Uterus (tissue), 4 donors: ENCODE results near the gene PPP3R1. TPM values are rescaled to one million over a fixed set of nuclear protein-coding genes. Genes with fewer than 3 reads are reported as not detected.
A peak's percentile ranks its signal among the peaks of the same experiment; 100 is the strongest.

Experiments
- DNase-seq, 2 donors: peaks; one replicate each; pipeline ENCODE4 v3.0.0-alpha.2; 2019 to 2020
- H3K27ac ChIP-seq, 2 donors: fragments of 200-600 bp; sonication (generic); 1 replicate in 1 of 2; 2 replicates in 1 of 2; pipeline ENCODE4 v1.5.1; 2016 to 2018
- H3K27me3 ChIP-seq, 2 donors: fragments of 200-600 bp; sonication (generic); one replicate each; pipeline ENCODE4 v1.5.1; 2018 to 2019; ENCODE audit warnings: control low read depth in 1 of 2
- H3K36me3 ChIP-seq, 2 donors: fragments of 200-600 bp; sonication (generic); one replicate each; pipeline ENCODE4 v1.5.1; 2019; ENCODE audit warnings: control low read depth in 1 of 2
- H3K4me1 ChIP-seq, 2 donors: fragments of 200-600 bp; sonication (generic); one replicate each; pipeline ENCODE4 v1.5.1; 2018 to 2019; ENCODE audit warnings: control low read depth in 1 of 2
- H3K4me3 ChIP-seq, 2 donors: fragments of 200-600 bp; sonication (generic); 1 replicate in 1 of 2; 2 replicates in 1 of 2; pipeline ENCODE4 v1.5.1; 2018 to 2019; ENCODE audit warnings: mild to moderate bottlenecking in 1 of 2
- H3K9me3 ChIP-seq, 2 donors: fragments of 200-600 bp; sonication (generic); one replicate each; pipeline ENCODE4 v1.5.1; 2019; ENCODE audit warnings: control low read depth in 1 of 2
- POLR2A ChIP-seq, 2 donors: fragments of 450-650 bp; IDR thresholded peaks; one replicate each; pipeline ENCODE4 v1.6.1; 2016; ENCODE audit warnings: antibody characterized with exemption in 2 of 2, mild to moderate bottlenecking in 1 of 2, moderate library complexity in 1 of 2
- intact Hi-C: fragments of 100-400 bp; cut with DNase I; formaldehyde crosslinking; loops from one replicate; pipeline ENCODE4 v1.15.1; 2023; ENCODE audit warnings: low total_unique reads
- total RNA-seq, 4 donors: library from RNA; depleted of rRNA in 3 of 4; stranded (reverse); fragments of >200 nt in 3 of 4; gene quantifications; one replicate each; pipeline versions ENCODE4 v1.1.0 to v1.2.4, GENCODE V29; 2014 to 2023
- TF ChIP-seq, protein P1 (sequence below), 4 experiments: fragments of 200-600 bp in 2 of 4; fragments of 450-650 bp in 2 of 4; sonication (generic) in 2 of 4; IDR thresholded peaks; one replicate each; pipeline ENCODE4 v1.5.1; 2016 to 2019; ENCODE audit warnings: antibody characterized with exemption in 4 of 4, mild to moderate bottlenecking in 2 of 4, moderate library complexity in 1 of 4
- donor health status: DM: yes; HTN: yes; CAD: no.

The PPP3R1 gene
- total RNA-seq, 4 donors from 2014 or later, result 9.7 to 67.9 (median 56.0) TPM

DNA sequence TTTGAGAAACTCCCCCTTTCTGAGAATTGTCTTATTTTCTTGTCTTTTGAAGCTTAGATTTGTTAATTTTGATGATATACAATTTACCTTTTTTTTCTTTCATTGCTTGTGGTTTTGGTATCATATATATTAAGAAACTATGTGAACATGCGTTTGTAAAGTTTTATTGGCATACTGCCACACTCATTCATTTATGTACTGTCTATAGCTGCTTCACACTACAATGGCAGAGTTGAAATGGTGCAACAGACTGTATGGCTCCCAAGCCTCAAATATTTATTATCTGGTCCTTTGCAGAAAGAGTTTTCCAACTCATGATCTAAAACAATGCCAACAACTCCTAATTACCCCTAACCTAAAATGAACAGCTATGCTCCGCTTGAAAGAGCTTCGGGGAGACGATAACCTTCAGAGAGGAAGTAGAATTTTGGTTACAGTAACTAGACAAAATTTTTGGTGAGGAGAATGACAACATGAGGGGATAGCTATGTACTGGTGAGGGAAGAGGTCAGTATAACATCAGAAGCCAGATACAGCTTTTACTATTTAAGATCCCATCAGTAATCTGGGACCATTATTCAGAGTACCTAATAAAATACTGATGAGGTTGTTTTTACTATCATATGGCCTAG is 16.1 kb downstream of the PPP3R1 start:
- intact Hi-C loops, result no loop called here
- Histone ChIP-seq H3K9me3 (no peaks in the 10 kb centered on the region), H3K27me3 (no peaks in the 10 kb centered on the region), H3K4me3 (no peak overlapping the region), H3K4me1 (peaks cover 0 to 12% of the 10 kb centered on the region in 2 donors), H3K36me3 (no peaks in the 10 kb centered on the region), H3K27ac (peak overlapping the region in 1 of 2 donors; percentile 26)
- no peak for DNase-seq
- TF ChIP-seq, protein P1, sequence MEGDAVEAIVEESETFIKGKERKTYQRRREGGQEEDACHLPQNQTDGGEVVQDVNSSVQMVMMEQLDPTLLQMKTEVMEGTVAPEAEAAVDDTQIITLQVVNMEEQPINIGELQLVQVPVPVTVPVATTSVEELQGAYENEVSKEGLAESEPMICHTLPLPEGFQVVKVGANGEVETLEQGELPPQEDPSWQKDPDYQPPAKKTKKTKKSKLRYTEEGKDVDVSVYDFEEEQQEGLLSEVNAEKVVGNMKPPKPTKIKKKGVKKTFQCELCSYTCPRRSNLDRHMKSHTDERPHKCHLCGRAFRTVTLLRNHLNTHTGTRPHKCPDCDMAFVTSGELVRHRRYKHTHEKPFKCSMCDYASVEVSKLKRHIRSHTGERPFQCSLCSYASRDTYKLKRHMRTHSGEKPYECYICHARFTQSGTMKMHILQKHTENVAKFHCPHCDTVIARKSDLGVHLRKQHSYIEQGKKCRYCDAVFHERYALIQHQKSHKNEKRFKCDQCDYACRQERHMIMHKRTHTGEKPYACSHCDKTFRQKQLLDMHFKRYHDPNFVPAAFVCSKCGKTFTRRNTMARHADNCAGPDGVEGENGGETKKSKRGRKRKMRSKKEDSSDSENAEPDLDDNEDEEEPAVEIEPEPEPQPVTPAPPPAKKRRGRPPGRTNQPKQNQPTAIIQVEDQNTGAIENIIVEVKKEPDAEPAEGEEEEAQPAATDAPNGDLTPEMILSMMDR (IDR thresholded peaks at IDR 0.05), result no peak
- no peak for TF ChIP-seq POLR2A (IDR thresholded peaks at IDR 0.05)

DNA sequence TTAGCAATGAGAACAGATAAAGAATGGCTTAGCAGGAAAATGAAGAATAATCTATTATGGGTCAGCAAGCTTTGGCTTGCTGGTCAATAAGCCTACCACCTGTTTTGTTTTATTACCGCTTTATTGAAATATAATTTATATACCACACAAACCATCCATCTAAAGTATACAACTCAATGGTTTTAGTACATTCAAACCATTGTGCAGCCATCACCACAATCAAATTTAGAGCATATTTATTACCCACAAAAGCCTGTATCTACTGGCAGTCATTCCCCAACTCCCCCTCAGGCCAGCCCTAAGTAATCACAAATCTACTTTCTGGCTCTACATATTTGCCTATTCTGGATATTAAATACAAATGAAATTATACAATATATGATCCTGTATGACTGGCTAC is 17.2 kb downstream of the PPP3R1 start:
- DNase-seq, result no peak
- TF ChIP-seq POLR2A (IDR thresholded peaks at IDR 0.05), result no peak
- TF ChIP-seq, protein P1 (IDR thresholded peaks at IDR 0.05), result no peak
- H3K9me3 ChIP-seq, result no peaks in the 10 kb centered on the region
- H3K36me3 ChIP-seq, result no peaks in the 10 kb centered on the region
- intact Hi-C loops, result no loop called here
- H3K4me1 ChIP-seq, result peaks cover 0 to 8% of the 10 kb centered on the region in 2 donors
- no peaks in the 10 kb centered on the region for H3K27me3 ChIP-seq
- H3K4me3 ChIP-seq, result no peak overlapping the region
- H3K27ac ChIP-seq, result no peak overlapping the region

DNA sequence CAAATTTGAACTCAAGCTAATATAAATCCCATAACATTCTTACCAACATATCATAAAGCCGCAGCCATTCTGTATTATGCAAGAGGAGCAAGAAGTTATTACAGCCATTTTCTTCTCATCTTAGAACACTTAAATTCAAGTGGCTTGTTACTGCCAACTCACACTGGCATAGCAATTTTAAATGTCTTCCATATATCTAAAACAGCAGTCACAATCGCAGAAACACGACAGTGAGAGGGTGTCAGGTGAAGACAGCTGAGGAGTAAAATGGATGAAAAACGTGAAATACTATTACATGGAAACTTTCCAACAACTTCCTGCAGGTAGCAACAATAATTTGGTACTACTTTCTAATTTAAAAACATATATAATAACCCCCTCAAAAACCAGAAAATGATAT is 17.9 kb downstream of the PPP3R1 start:
- Histone ChIP-seq H3K36me3 (no peaks in the 10 kb centered on the region), H3K27ac (no peak overlapping the region), H3K4me1 (peaks cover 0 to 8% of the 10 kb centered on the region in 2 donors), H3K27me3 (no peaks in the 10 kb centered on the region), H3K9me3 (no peaks in the 10 kb centered on the region), H3K4me3 (no peak overlapping the region)
- TF ChIP-seq, protein P1 (IDR thresholded peaks at IDR 0.05), result no peak
- no peak for TF ChIP-seq POLR2A (IDR thresholded peaks at IDR 0.05)
- no peak for DNase-seq
- intact Hi-C loops, result no loop called here

DNA sequence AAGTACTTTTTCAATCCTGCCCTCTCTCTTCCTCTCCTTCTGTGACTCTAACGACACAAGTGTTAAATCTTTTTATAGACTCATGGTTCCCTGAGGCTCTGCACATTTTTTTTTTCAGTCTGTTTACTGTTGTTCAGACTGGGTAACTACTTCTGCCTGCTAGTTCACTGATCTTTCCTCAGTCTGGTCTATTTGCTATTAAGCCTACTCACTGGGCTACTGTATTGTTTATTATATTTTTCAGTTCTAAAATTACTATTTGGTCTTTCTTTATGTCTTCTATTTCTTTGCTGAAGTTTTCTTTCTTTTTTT is 21.3 kb downstream of the PPP3R1 start:
- no peaks in the 10 kb centered on the region for H3K9me3 ChIP-seq
- H3K36me3 ChIP-seq, result no peaks in the 10 kb centered on the region
- no peak overlapping the region for H3K4me3 ChIP-seq
- H3K4me1 ChIP-seq, result no peaks in the 10 kb centered on the region
- intact Hi-C loops, result no loop called here
- no peak for DNase-seq
- no peak for TF ChIP-seq POLR2A (IDR thresholded peaks at IDR 0.05)
- no peaks in the 10 kb centered on the region for H3K27me3 ChIP-seq
- H3K27ac ChIP-seq, result peak overlapping the region in 1 of 2 donors; percentile 4

DNA sequence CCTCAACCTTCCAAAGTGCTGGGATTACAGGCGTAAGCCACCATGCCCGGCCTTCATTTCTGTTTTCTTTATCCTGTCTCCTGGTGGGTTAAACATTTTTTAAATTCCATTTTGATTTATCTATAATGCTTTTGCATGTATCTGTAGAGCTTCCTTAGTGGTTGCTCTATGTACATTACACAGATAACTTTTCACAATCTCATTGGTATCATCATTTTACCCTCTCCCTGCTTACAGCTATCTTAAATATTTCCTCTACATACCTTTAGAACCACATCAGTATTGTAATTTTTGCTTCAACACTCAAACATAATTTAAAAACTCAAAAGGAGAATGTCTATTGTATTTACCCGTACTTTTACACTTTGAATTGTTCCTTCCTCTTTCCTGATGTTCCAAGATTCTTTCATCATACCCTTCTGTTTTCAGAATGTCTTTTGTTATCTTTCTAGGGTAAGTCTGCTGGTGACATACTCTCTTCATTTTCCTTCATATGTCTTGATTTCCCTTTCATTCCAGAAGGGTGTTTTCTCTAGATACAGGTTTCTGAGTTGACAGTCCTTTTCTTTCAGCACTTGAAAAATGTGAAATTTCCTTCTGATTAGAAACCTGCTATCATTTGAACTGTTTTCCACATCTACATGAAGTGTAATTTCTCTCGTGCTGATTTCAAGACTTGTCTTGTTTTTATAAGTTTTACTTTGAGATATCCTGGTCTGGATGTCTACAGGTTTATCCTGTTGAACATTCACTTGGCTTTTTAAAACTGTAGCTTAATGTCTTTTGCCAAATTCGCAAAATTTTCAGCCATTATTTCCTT is 21.9 kb downstream of the PPP3R1 start:
- Histone ChIP-seq H3K9me3 (no peaks in the 10 kb centered on the region), H3K4me1 (no peaks in the 10 kb centered on the region), H3K4me3 (no peak overlapping the region), H3K27me3 (no peaks in the 10 kb centered on the region), H3K36me3 (no peaks in the 10 kb centered on the region), H3K27ac (peak overlapping the region in 1 of 2 donors; percentile 4)
- TF ChIP-seq, protein P1 (IDR thresholded peaks at IDR 0.05), result no peak
- TF ChIP-seq POLR2A (IDR thresholded peaks at IDR 0.05), result no peak
- no peak for DNase-seq
- intact Hi-C loops, result no loop called here
